Measurements from ENCODE around the gene KDELR1. TPM values are rescaled to one million over a fixed set of nuclear protein-coding genes. Genes with fewer than 3 reads are reported as not detected.

Gene KDELR1
- total RNA-seq, 1 experiment from 2014 or later: 198 TPM

GRCh38 chr19:48385461-48386087 is 5.8 kb downstream of the KDELR1 start:
- Histone ChIP-seq H3K56ac (ENCODE audit: insufficient read length, low read depth, low read length) (no peak overlapping the region), H2BK5ac (ENCODE audit: insufficient read length, low read length) (no peak overlapping the region), H2BK15ac (ENCODE audit: low read depth, low read length) (no peak overlapping the region), H3K9ac (ENCODE audit: extremely low read depth, insufficient read length, low read length) (no peak overlapping the region), H3K4ac (ENCODE audit: low read depth, low read length) (no peak overlapping the region), H3K23ac (ENCODE audit: insufficient read length, low read depth, low read length) (no peak overlapping the region), H3T11ph (ENCODE audit: low read length) (no peak overlapping the region), H2BK12ac (ENCODE audit: insufficient read length, low read depth, low read length) (no peak overlapping the region), H3K4me1 (ENCODE audit: insufficient read depth, low read length) (no peaks in the 10 kb centered on the region), H3K18ac (ENCODE audit: insufficient read length, low read depth, low read length) (no peak overlapping the region), H3K27me3 (ENCODE audit: insufficient read depth, low read length) (no peaks in the 10 kb centered on the region), H3K9me3 (ENCODE audit: control insufficient read depth, low read depth, low read length) (no peaks in the 10 kb centered on the region), H2BK120ac (ENCODE audit: low read depth, low read length, poor library complexity, severe bottlenecking) (no peak overlapping the region), H3K14ac (ENCODE audit: insufficient read depth, low read length) (no peak overlapping the region), H4K8ac (replicated peaks; ENCODE audit: insufficient read length, low read depth, low read length) (no peak overlapping the region), H4K5ac (ENCODE audit: insufficient read length, low read depth, low read length) (no peak overlapping the region), H2BK20ac (ENCODE audit: low read depth, low read length, poor library complexity, severe bottlenecking) (no peak overlapping the region), H3K79me2 (ENCODE audit: insufficient read depth, low read length) (no peaks in the 10 kb centered on the region), H4K91ac (ENCODE audit: insufficient read length, low read depth, low read length) (no peak overlapping the region), H3K27ac (ENCODE audit: insufficient read length, low read depth, low read length) (no peak overlapping the region), H2AFZ (ENCODE audit: low read length) (no peak overlapping the region), H2AK5ac (ENCODE audit: insufficient read length, low read length) (no peak overlapping the region), H3K4me2 (ENCODE audit: insufficient read depth, insufficient read length, low read length) (no peak overlapping the region), H3K79me1 (ENCODE audit: insufficient read depth, low read depth, low read length, poor library complexity, severe bottlenecking) (no peaks in the 10 kb centered on the region), H3K23me2 (ENCODE audit: insufficient read length, low read depth, low read length, poor library complexity, severe bottlenecking) (no peaks in the 10 kb centered on the region), H4K20me1 (ENCODE audit: control insufficient read depth, insufficient read depth, insufficient read length) (no peaks in the 10 kb centered on the region)
- TF ChIP-seq CTCF (conservative IDR thresholded peaks at IDR 0.05): no peak
- Mint-ChIP-seq H3K4me1 (peaks cover 2 to 5% of the 10 kb centered on the region in 2 experiments; a peak in 2 of 4 replicates), H3K27ac (0 out of 7 replicates have a peak overlapping the region, but pooled peaks of 1 of the 3 experiments have one; percentile 25), H3K4me3 (no peak overlapping the region), H3K27me3 (ENCODE audit: low read depth) (no peaks in the 10 kb centered on the region; the same call in 1 of the 2 replicates), H3K9me3 (no peaks in the 10 kb centered on the region), H3K36me3 (ENCODE audit: insufficient read depth in 1 of 3, low read depth in 3 of 3) (peaks cover 53 to 76% (median 75%) of the 10 kb centered on the region in 3 experiments)
- DNase-seq: no peak
- no CpG with 5 or more reads among the region's 7 CpGs for WGBS (ENCODE audit: extremely low coverage, insufficient read length, low lambda C conversion rate)
